SIG-M5 (cell line): ENCODE results near the gene DSCAML1.

Experiments used
- DNase-seq: peaks from one replicate; lab custom pipeline; 2025; lab: John Stamatoyannopoulos, UW

DSCAML1 gene

GRCh38 chr11:117662671-117663269, 134.2 kb downstream of the DSCAML1 start:
- no peak for DNase-seq

DNA sequence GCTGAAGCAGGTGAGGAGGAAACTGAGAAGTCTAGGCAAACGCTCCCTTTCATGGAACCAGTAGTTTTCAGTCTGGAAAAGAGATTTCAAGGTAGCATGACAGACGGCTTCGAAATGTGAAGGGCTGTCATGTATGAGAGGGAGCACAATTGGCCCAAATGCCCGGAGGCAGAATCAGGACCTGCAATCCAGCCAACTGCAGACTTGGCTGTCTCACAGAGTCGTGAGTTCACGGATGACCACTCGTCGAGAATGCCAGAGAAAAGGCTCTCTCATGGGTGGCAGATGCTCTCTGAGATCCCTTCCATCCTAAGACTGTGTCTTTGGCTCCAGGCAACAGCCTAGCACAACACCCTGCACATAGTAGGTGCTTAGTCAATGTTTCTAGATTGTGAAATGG, 134.8 kb downstream of the DSCAML1 start:
- DNase-seq: no peak

GRCh38 chr11:117658809-117659208, 138.2 kb downstream of the DSCAML1 start:
- DNase-seq: no peak

DNA sequence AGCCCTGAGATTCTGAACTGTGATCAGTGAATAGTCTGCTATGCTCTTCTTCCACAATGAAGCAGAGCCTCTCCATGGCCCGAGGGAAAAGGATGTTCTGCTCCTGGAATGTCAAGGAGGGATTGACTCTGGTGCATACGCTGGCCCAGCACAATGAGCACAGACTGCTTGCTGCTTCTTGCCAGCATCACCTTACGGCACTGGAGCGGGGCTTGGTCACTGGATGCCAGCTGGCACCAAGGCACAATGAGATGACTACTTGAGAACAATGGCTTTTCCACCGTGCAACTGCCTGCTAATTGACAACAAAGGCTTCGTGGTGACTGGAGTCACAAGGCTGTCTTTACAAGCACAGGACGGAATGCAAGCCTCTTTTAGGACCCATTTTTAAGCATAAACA, 139.2 kb downstream of the DSCAML1 start:
- DNase-seq: no peak

DNA sequence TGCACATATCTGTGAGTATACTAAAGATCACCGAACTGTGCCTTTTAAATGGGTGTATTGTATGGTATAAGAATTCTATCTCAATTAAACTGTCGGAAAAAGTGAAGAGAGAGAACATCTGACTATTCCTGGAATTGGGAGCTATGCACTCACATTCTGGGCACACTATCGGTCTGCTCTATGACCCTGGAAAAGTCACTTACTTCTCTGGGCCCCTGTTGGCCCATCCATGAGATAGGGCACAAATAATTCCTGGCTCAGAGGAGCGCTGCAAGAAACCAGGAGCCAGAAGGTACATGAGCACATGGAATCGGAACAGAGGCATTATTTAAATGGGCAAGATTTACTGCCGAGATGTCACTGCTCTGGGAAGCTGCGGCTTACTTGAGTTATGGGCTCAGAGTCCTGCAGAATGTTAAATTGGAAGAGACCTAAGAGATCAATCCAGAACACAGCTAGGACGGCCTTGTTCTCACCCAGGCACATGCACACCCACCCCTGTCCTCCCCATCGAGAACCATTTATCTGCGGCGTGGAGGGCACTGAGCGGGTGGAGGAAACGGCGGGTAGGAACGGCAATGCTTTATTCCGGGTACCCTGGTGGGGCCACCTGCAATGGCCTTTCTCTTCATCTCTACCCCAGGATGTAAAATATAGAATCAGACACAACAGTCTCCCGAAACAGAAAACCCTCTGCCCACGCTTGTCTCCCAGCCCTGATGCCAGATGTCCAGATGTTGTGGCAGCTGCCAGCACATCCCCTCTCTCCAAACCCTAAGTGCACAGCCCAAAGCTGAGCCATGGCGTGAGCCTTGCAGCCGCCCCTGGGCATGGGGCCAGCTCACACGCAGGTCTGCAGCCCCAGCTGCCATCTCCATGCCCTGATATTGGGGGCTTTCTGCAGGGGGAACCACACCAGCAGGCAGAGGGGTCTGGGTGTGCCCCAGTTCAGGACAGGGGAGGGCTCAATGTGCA, 142.4 kb downstream of the DSCAML1 start:
- DNase-seq: no peak

DNA sequence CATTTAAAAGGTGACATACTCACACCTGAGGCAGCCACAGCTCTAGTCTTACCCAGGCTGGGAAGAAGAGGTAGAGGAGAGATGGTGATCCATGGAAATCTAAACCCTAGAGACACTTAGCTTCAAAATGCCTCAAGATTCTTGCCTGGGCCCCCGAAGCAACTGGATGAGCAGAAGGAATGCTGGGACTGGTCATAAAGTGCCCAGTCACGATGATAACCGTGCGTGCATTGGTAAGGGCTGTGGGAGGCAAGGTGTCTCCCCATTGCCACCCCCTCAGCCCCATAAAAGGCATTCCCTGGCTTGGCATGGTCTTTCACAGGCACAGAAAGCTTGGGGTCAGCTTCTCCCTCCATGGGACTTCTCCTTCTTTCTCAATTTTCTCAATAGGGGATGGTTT, 144.5 kb downstream of the DSCAML1 start:
- DNase-seq: no peak

GRCh38 chr11:117649296-117650055, 147.5 kb downstream of the DSCAML1 start:
- no peak for DNase-seq

DNA sequence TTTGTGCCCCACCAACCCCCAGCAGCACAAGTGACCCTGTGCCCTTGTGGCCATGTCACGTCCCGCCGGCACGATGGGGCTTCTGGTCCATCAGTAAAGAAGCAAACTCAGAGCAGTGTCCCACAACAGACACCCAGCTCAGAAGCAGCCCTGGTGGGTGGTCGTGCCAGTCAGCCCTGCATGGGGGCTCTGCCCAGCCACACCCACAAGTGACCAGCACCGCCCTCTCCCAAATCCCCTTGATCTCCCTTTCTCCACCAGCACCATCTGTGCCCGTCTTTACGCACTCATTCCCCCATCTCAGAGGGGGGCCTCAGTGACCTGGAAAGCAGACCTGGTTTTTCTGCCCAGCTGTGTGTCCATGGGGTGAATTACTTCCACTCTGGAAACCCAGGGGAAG, 149.1 kb downstream of the DSCAML1 start:
- no peak for DNase-seq

DNA sequence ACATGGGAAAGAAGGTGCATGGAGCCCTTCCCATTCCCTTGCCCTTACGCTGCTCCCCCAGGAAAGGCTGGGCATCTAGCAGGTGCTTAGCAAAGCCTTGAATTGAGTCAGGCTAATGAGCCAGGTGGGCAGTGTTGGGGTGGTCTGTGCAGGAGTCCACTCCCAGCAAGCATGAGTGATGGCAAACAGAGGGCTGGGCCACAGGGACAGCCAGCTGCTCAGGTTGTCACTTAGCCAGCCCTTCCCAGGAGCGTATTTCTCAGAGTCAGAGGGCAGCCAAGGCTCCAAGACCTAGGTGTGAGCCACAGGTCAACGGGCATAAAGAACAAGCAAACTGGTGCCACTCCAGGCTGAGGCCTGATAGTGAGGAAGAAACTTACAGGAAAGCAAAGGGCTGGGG, 149.8 kb downstream of the DSCAML1 start:
- DNase-seq: no peak

DNA sequence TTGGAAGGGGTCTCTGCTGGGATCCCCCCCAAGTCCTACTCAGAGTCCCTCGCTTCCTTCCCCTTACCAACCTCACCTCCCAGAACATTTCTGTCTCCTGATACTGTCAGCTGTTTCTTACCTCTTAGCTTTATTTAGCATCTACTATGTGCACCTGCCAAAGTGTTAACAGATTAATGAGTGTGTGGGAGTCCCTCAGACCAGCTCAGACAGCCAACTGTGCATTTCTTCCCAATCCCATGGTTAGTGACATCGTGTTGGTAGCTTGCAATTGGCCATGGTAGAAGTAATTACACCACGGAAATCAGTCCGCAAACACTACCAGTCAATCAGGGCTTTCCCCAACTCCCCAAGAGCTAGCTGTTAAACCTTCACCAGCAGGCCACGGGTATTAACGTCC, 150.6 kb downstream of the DSCAML1 start:
- DNase-seq: no peak

DNA sequence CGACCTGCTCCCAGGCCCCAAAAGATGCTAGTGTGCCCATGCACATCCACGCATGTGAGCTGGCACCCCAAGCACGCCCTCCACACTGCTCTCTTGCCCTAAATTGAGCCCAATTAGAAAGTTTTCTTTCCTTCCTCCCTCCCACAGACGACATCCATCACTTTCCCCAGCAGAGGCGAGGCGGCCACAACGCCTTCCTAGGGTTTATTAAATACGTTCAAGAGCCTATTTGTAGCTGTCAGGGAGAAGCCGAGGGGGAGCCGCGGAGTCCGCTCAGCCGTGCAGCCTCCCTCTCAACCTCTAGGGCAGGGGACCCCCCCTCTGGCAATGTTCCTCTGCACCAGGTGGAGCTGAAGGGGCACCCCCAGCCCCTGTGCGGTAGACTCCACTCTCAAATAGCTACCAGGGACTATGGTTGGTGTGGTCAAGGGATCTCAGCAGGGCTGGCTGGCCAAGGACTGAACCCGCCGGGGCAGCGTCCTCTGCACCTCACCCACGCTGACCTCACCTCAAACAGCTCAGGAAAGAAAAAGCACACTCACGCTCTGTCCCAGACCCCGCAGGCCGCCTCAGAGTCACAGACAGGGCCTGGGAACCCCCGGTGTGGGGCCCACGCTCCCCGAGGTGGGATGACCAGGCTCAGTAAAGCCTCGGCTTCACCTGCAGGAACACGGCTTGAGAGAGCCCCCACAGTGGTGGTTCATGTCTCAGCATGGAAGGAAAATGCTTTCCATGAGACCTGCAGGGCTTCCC, 152.4 kb downstream of the DSCAML1 start:
- DNase-seq: no peak

GRCh38 chr11:117643606-117644300, 153.3 kb downstream of the DSCAML1 start:
- DNase-seq: no peak

DNA sequence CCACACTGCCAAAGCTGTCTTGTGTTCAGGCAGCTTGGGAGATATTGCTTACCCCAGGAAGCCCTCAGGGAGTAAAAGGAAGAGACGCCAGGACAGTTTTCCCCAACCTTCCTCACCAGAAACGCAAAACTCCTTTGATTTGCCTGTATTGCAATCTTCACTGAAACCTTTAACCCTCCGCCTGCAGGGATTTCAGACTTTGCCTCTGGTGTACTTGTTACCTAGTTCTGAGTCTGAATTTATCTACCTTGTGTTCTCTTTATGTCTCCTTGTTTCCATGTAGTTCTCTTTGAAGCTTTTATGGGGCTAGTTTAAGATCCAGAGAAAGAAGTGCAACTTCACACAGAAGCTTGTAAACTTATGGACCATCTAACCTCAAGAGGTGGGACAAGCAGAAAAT, 154.2 kb downstream of the DSCAML1 start:
- no peak for DNase-seq

- no peak for DNase-seq
Measured at GRCh38 chr11:117642396-117642795, 154.6 kb downstream of the DSCAML1 start.

- no peak for DNase-seq
Measured at GRCh38 chr11:117641008-117641915, 155.8 kb downstream of the DSCAML1 start.

DNA sequence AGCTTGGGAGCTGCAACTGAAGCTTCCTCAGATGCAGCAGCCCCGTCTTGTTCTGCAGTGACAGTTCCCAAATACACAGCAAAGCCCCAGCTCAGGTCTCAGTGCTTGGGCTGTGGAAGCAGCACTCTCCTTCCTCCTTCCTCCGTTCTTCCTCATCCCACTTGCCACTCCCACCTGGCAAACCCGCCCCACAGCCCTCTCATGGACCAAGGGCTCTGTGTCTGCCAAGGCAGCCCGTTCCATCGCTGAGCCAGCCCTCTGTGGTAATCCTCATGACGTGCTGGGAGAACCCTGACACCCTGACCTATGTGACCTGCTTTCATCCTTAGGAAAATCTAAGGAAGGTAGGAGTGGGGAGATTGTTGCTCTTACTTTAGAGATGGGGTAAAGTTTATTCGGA, 157.0 kb downstream of the DSCAML1 start:
- DNase-seq: no peak

GRCh38 chr11:117639601-117640000, 157.4 kb downstream of the DSCAML1 start:
- DNase-seq: no peak

DNA sequence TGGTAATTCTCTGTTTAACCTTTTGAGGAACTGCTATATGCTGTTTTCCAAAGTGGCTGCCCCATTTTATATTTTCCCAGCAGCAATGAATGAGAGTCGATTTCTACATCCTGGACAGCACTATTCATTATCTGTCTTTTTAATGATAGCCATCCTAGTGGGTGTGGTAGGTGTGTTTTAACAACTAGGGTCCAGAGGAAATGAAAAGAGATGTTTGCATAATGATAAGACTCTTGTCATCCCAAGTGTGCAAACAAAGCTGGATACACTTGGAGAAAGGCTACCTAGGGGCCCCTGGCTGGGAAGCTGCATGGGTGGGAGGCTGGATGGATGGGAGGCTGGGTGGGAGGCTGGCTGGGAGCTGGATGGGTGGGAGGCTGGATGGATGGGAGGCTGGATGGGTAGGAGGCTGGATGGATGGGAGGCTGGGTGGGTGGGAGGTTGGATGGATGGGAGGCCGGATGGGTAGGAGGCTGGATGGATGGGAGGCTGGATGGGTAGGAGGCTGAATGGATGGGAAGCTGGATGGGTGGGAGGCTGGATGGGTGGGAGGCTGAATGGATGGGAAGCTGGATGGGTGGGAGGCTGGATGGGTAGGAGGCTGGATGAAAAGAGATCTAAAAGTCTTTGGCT, 158.0 kb downstream of the DSCAML1 start:
- DNase-seq: no peak

DNA sequence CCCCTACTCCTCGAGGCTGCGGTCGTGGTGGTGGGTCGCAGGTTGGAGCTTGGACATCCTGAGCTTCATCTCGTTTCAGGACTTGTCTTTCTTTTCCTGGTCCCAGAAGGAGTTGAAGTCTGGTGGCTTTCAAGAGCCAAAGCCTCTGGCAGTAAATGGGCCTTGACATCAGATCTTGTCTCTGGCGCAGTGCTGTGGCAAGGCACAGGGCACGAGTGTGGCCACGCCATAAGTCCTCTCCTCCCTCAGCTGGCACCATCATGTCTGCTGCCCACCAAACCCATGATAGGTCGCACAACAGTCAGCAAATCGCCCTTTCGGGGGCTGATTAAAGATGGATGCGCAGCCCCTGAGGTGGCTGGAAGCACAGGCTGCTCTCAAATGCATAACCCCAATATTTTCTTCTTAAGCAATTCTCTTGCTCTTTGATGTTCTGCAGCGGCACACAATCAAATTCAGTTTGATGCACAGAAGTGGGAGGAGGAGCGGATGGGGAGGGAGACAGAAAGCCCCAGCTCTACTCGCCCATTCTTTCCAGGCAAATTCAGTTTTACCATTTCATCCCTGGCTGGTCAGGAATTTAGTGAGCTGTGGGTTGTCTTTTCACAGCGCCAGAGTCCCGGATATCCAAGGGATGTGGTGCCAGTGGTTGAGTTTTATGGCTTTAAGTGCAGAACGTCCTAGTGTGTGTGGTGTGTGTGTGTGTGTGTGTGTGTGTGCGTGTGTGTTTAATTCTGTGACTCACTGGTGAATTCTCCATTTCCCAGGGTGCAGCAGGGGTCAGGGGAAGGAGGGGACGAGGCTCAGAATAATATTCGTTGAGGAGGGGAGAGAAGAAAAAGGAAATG, 162.0 kb downstream of the DSCAML1 start:
- DNase-seq: no peak
